Activated gamma-delta T cell (primary cell): ENCODE data around the gene INPP5F.
"Not testable (repeated sequence)": the region's sequence is repeated elsewhere in the genome, so short reads cannot be mapped to it uniquely, and the experiment has no call there.

Experiments
- DNase-seq: peaks from one replicate; lab custom pipeline; 2025; lab: John Stamatoyannopoulos, UW

Gene INPP5F

DNA sequence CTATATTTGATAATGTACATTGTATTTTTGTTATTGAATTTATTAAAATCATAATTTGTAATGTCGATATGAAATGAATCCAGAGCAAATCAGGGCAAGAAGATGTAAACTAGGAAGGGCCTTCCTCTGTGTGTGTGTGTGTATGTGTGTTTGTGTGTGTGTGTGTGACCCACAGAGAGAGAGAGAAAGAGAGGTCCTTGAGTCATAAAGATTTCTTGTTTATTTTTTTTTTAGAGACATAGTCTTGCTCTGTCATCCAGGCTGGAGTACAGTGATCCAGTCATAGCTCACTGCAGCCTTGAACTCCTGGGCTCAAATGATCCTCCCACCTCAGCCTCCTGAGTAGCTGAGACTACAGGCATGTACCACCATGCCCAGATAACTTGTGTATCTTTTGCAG, 50.7 kb downstream of the INPP5F start:
- DNase-seq = no peak

DNA sequence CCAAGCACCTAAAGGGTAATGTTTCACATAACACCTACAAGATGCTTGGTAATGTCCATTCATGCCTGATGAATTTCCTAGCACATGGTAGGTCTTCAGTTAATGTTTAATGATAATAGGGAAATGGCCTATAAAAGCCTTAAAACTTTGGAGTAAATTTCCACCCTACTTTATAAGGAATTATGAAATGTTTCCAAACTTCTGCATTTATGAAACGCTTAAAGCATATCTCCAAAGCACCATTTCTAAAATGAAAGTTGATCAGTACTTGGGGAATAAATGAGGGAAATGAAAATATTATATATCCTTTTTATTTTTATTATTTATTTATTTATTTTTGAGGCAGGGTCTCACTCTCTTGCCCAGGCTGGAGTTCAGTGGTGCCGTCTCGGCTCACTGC, 51.8 kb downstream of the INPP5F start:
- no peak for DNase-seq

DNA sequence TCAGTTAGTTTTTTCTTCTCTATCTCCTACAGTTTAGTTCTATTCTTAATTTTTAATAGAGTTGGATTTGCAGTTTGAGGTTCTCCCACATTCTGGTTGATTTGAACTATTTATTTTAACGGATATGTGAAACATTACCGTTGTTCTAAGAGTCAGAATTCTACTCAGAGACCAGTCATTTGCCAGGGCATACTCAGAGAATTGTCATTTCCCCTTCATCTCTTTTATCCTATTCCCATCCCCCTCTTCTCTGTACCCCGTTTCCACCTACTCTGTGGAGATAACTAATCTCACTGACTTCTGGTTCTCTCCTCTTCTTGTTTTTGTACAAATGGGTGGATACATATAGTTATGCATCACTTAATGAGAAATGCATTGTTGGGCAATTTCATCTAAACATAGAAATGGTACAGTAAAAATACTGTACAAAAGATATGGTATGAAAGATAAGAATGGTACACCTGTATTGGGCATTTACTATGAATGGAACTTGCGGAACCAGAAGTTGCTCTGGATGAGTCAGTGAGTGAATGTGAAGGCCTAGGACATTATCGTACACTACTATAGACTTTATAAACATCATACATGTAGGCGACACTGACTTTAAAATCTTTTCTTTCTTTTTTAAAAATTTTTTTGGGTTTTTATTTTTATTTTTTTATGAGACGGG, 53.1 kb downstream of the INPP5F start:
- no peak for DNase-seq

DNA sequence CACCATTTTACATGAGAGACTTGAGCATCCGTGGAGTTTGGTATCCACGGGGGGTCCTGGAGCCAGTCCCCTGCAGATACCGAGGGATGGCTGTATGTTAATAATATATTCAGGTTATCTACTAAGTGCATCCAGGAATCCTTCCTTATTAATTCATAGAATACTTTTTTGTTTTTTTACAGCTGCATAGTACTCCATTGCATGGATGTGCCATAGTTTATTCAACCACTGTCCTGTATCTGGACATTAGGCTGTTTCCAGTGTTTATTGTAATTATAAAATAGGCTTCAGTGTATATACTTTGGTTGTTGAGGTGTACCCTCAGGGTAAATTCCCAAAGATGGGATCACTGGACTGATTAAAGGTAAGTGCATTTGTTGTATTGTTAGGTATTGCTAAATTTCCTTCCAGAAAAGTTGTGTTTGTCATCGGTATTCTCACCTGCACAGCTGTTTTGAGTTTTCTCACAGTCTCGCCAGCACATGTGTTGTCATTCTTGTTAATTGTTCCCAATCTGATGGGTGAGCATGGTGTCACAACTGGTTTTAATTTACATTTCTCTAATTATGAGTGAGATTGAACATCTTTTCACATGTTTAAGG, 55.1 kb downstream of the INPP5F start:
- DNase-seq = no peak

DNA sequence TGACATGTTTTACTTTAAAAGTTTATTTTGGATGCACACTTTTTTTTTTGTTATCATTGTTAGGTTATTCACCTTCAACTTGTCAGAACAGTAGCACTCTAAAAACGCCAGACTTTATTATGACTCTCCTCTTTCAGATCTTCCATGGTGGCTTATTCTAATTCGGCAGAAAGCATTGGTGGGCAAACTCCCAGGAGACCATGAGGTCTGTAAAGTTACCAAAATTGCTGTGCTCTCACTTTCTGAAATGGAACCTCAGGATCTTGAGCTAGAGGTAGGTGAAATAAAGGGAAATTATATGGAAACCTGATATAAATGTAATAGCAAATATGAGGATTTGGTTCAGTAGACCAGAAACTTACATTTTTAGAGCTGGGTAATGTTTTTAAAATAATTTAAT, 55.6 kb downstream of the INPP5F start:
- DNase-seq = no peak

DNA sequence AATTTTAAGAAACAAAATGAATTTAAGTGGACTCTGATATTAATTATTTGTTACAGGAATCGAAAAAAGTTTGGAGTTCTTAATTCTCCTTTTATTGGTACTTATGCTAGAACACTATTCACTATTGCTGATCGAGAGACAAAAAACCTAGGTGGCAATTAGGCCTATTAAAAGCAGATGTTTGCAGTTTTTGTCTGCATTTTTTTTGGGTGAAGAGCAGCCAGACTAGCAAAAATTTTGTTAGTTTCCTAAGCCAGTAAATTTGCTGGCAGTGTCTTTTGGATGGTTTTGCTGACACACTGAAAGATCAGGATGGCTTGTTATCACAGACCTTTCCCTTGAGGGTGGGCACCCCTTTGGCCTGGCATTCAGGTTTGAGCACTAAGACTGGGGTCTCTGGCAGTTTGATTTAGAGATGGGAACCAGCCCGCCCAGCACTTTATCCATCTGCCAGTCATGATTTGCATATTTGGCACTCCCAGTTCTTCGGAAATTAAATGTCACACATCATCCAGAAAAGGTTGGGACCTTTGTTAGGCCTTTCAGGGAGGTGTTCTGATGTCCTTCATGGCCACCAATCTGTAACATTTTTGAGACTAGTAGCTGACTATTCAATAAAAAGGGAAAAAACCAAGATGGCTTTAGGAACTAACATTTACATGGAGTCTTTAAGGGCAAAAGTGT, 57.3 kb downstream of the INPP5F start:
- no peak for DNase-seq

DNA sequence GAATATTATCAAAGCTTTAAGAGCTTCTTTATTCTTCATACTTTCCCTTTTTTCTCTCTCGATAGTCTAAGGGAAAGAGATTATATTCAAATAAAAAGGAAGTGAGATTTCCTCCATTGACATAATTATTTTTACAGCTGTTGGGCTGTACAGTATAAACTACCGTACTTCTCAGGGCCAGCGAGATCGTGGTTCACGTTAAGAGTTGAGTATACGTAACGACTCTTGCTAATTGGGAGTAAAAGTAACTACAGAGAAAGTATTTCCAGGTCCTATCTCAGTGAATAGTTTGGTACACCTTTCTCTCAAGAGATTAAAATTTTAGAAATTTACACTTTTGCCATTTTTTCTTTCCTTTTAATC, 57.8 kb downstream of the INPP5F start:
- DNase-seq = no peak

DNA sequence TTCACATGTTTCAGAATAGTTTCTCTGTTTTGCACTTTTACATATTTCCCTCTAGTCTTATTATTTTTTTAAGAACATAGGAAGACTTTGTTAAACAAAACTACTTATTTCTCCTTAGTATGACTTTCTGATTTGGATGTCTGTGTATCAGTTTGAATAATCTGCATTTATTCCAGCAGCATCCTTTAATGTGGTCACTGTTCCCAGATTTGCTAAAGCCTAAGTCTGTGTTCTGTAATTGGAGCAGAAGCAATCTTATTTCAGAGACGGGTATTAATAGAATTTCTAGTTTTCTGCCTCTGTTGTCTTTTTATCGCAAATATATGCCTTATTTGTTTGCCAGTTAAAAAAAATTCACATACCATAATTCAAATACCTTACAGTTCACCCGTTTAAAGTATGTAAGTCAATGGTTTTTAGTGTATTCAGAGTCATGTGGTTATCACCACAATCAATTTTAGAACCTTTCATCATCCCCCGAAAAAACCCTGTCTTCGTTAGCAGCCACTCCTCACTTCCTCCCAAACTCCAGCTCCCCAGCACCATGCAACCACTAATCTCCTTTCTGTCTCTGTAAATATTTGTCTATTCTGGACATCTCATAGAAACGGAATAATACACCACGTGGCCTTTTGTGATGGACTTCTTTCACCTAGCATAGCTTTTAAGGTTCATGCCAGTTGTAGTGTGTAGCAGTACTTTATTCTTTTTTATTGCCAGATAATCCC, 58.7 kb downstream of the INPP5F start:
- DNase-seq = no peak

DNA sequence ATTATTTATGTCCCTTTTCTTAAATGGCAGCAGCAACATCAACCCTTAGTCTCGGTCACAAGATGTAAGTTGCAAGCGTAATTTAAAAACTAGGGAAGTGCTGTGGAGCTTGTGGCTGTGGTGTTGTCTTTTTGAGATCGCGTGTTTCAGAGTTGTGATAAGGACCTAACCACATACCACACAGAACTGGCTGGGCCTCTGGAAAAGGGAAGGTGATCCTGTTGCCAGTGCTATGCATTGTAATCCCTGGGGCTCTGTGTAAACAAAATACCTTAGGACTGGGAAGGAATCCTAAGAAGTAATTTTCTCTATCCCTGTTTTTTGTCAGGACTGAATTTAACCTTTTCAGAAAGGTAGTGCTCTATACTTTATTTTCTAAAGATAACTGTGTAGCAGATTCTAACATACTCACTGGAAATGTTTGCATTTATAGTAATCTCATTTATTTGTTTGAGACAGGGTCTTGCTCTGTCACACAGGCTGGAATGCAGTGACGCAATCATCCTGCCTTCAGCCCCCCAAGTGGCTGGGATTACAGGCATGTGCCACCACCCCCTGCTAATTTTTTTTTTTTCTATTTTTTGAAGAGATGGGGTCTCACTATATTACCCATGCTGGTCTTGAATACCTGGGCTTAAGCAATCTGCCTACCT, 60.4 kb downstream of the INPP5F start:
- DNase-seq = no peak

DNA sequence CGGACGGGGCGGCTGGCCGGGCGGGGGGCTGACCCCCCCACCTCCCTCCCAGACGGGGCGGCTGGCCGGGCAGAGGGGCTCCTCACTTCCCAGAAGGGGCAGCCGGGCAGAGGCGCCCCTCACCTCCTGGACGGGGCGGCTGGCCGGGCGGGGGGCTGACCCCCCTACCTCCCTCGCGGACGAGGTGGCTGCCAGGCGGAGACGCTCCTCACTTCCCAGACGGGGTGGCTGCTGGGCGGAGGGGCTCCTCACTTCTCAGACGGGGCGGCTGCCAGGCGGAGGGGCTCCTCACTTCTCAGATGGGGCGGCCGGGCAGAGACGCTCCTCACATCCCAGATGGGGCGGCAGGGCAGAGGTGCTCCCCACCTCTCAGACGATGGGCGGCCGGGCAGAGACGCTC, 69.3 kb downstream of the INPP5F start:
- not testable (repeated sequence) for DNase-seq

DNA sequence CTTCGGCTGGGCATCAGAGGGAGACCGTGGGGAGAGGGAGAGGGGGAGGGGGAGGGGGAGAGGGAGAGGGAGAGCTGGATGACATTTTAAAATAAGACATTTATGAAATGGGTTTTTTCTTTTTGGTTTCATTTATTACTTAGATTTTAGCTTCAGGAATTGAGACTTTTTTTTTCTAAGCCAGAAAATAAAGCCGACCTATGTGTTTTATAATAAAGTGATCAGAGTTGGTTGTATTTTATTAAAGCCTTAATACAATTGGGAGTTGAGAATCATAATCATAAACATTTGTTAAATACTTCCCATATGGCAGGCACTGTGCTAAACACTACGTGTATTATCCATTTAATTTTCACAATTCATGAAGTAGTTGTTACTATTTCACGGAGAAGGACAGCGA, 70.2 kb downstream of the INPP5F start:
- DNase-seq = no peak

DNA sequence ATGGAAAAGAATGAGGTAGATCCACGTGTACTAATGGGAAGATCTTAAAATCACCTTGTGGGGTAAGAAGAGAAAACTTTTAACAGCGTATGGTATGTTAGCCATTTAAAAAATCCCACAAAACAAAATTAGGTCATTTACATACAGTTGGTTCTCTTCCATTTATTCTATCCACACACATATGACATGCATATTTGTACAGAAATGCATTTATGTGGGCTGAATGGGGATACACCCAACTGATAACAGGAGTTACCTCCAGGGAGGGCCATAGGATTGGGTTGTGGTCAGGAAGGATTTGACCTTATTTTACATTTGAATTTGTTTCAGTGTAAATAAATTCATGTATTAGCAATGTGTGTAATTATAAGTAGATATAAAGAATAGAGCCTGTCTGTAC, 75.3 kb downstream of the INPP5F start:
- DNase-seq = no peak

DNA sequence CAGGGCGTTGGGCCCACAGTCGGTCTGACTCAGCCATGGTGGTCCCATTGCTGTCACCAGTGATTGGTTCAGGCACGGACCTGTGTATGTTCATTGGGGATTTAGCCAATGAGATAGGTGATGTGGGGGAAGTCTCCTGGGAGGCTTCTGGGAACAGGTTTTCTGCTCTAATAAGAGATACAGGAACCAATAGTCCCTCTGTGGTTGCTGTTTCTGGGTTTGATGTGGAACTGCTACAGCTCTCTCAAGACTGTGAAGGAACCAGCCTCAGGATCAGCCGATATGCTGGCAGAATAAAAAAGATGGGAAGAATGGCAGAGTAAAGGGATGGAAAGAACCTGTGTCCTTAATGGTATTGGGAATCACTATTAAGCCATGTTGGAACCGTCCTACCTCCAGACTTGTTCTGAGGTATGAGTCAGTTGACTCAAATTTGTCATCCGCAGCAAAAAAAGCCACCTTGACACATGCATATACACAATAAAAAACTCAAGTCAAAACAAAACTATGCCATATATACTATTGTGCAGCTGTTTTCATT, 76.2 kb downstream of the INPP5F start:
- DNase-seq = no peak

DNA sequence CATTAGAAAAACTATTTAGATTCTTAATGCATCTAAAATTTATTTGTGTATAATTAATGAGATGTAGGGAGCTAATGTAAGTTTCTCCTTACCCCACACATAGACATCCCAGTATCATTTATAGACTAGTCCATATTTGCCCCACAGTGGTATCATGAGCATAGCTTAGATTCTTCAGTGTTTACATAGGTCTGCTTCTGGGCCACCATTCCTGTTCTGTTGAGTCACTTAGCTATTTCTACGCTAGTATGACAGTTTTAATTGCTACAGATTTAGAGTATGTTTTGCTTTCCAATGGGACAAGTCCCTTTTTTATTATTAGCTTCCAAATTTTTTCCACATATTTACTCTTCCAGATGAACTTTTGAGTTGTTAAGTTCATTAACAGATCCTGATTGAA, 77.4 kb downstream of the INPP5F start:
- no peak for DNase-seq

DNA sequence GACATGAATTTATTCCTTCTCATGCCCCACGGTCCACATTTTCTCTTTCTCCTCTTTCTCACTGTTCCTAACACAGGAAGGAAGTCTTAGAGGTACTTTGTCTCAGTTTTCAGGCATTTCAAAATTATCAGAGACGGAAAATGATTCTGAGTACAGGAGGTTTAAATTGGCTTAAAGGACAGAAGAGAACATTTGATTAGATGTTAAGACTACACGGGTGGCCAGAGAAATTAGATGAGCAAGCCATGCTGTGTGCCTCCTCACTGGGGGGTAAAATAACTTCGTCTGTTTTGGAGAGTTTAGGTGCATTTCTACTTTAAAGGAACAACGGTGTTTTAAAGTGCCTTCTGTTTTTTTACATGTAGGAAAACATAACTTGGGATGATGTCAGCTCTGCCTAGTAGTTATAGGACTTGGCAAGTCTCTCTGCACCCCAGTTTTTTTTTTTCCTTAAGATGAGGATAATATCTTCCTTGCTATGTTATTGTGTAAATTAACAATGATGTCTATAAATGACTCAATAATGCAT, 79.9 kb downstream of the INPP5F start:
- no peak for DNase-seq

DNA sequence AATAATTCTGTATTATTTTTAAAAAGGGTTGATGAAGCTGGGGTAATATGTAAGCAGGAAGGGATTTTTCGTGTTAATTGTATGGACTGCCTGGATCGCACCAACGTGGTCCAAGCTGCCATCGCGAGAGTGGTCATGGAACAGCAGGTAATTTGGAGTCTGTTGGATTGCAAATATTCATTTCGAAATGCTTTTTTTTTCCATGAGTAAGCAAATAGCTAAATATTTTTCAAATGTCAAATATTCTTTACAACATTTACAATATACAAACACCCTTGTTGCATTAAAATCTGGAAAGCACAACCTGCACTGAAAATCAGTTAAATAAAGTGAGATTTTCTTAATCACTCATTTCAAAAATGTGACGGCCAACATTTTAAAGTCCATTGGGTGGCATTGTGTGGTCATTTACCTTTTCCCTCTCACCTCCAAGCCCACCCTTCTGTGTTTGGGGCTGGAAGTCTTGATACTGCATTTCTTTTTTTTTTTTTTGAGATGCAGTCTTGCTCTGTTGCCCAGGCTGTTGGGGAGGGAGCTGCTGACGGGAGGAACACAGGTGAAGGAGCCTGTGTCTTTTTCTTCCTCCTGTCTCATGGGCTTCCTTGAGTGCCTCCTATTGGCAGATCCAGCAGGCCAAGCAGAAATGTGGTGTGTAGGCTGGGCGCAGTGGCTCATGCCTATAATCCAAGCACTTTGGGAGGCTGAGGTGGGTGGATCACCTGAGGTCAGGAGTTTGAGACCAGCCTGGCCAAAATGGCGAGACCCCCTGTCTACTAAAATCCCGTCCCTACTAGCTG, 80.7 kb downstream of the INPP5F start:
- no peak for DNase-seq

DNA sequence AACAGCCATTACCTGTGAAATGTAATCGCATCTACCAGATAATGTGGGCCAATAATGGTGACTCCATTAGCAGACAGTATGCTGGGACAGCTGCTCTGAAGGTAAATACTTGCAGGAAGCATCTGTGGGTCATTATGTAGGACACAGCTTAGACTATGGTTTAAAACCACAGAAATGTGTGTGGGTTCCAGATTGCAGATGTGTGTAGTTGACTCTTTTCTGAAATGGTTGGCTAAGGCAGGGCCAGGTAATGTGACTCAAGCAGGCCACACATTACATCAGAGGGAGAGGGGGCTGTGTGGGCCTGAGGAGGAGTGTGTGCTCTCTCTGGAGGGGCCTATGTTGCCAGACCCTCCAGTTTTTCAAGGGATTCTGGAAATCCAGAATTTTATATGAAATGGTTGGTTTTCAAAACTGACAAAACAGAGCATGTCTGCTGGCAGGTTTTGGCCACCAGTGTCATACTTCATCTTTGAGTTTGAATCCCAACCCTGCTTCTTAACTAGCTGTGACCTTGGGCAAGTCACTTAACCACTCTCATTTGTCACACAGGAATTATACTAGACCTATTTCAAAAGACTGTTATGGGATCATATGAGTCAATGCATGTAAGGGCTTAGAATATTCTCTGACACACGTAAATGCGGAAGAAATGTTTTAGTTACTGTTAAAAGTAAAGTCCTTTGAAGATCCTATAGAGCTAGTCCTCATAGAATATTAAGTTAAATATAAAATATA, 82.3 kb downstream of the INPP5F start:
- DNase-seq = no peak

DNA sequence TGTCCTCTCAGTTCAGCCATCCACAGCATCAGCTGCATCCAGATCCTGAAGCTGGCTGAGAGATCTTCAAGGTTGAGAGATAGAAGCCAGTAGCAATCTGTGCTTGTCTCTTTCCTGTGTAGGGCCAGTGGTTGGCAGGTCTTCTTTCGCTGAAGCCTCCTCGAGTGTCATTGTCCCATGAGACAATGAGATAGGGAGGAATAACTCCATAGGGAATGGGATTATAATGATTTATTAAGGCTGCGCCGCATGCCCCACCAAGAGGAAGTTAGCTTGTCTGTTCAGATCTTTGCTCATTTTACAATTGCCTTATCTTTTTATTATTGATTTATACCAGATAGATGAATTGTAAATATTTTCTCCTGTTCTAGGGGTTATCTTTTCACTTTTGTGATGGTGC, 85.3 kb downstream of the INPP5F start:
- DNase-seq = no peak

DNA sequence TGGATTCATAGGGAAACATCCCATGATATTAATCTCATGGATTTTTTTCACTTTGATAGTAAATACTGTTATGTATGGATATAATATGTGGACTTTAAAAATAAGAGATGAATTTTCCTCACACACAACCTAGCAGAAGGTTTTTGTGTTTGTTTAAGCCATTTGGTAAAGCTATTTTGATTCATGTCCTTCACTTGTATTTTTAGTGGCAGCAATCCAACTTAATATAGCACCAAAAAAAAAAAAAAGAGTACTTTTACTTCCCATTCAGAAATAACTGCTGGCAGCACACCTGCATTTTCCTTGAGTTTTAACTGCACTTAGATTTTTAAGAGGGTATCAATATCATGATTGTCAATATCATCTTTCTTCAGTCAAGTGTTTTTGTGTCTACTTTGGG, 86.8 kb downstream of the INPP5F start:
- DNase-seq = no peak

DNA sequence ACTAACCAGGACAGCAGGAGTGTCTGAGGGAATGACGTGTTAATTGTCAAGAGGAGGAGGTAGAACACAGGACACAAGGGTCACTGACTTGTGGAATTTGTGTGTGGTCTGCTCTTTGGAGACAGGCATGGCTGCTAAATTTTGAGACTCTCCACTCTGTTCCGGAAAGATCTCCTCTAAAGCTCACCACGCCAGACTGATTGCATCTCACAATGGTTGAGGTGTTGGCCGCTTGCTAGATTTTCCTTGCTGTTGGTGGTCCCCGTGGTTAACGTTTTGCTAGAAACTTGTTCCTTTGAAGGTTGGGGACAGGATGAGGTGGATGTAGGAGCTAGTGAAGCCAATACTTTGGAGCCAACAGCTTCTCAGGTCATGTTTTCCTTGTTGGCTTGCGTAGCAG, 89.8 kb downstream of the INPP5F start:
- DNase-seq = no peak
